ENCODE measurements around the gene CCL16. TPM values are rescaled to one million over a fixed set of nuclear protein-coding genes. Genes with fewer than 3 reads are reported as not detected.

The CCL16 gene
- total and polyA plus RNA-seq, 2 donors (not counting 1 experiment from before 2014, with no cell fraction given): not detected

DNA sequence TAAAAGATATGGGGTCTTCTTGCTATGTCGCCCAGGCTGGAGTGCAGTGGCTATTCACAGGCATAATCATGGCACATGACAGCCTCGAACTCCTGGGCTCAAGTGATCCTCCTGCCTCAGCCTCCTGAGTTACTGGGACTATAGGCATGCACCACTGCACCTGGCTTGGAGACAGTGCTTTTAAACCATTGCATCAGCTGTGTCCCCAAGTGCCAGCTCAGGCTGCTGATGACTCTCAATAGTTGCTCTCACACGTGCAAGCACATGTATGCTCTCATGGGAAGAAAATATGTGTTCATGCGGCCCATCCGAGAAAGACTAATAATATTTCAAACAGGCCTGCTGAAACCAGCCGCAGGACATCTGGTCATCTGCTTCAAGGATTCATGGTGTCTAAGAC is 8.8 kb downstream of the CCL16 start:
- Histone ChIP-seq H3K36me3 (replicated peaks in 1 of 2; ENCODE audit: control extremely low read depth in 1 of 2, control insufficient read depth in 1 of 2, extremely low read depth in 1 of 2, insufficient read depth in 2 of 2, low read length in 1 of 2) (no peaks in the 10 kb centered on the region), H4K20me1 (ENCODE audit: control insufficient read depth, insufficient read depth, low read length, poor library complexity, severe bottlenecking) (no peaks in the 10 kb centered on the region), H2AFZ (ENCODE audit: insufficient read depth, low read depth, low read length, poor library complexity, severe bottlenecking) (no peak overlapping the region), H3K4me2 (replicated peaks; ENCODE audit: low read depth, low read length, poor library complexity, severe bottlenecking) (no peak overlapping the region), H3K27me3 (replicated peaks in 1 of 4; ENCODE audit: control extremely low read depth in 1 of 4, control insufficient read depth in 3 of 4, insufficient read depth in 4 of 4, low read length in 3 of 4) (no peaks in the 10 kb centered on the region), H3K4me1 (ENCODE audit: control insufficient read depth in 2 of 2, insufficient read depth in 2 of 2, low read length in 2 of 2) (peaks cover 4 to 5% of the 10 kb centered on the region in 2 donors), H3K79me2 (ENCODE audit: control insufficient read depth, insufficient read depth, low read length) (no peaks in the 10 kb centered on the region), H3K9ac (ENCODE audit: low read length) (no peak overlapping the region), H3K9me3 (ENCODE audit: control extremely low read depth in 1 of 3, control insufficient read depth in 2 of 3, insufficient read depth in 1 of 3, low read length in 2 of 3) (no peaks in the 10 kb centered on the region), H3K27ac (ENCODE audit: low read length in 2 of 2) (no peak overlapping the region), H3K4me3 (ENCODE audit: control extremely low read depth in 1 of 5, extremely low read depth in 1 of 5, insufficient read depth in 1 of 5, low read depth in 2 of 5, low read length in 4 of 5) (no peak overlapping the region)
- WGBS (ENCODE audit: insufficient coverage): 84% methylated on average over 6 of the region's 6 CpGs
- H3K4me1 Mint-ChIP-seq: peaks cover 13% of the 10 kb centered on the region
- POLR2A ChIA-PET: no interaction called here
- no peak overlapping the region for H3K27ac Mint-ChIP-seq
- CTCF ChIA-PET: interaction anchor here (1.9 to 15.7 kb wide), 4 partner anchors 10 to 510 kb away, joined by 4 to 639 read pairs (median 49); partner anchors contain the start of gene CCL16
- H3K4me3 Mint-ChIP-seq: no peak overlapping the region
- H3K9me3 Mint-ChIP-seq (ENCODE audit: insufficient read depth): no peaks in the 10 kb centered on the region
- ATAC-seq (ENCODE audit: low read depth) (no peak), DNase-seq (no peak)
- TF ChIP-seq, protein P1, sequence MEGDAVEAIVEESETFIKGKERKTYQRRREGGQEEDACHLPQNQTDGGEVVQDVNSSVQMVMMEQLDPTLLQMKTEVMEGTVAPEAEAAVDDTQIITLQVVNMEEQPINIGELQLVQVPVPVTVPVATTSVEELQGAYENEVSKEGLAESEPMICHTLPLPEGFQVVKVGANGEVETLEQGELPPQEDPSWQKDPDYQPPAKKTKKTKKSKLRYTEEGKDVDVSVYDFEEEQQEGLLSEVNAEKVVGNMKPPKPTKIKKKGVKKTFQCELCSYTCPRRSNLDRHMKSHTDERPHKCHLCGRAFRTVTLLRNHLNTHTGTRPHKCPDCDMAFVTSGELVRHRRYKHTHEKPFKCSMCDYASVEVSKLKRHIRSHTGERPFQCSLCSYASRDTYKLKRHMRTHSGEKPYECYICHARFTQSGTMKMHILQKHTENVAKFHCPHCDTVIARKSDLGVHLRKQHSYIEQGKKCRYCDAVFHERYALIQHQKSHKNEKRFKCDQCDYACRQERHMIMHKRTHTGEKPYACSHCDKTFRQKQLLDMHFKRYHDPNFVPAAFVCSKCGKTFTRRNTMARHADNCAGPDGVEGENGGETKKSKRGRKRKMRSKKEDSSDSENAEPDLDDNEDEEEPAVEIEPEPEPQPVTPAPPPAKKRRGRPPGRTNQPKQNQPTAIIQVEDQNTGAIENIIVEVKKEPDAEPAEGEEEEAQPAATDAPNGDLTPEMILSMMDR (IDR thresholded peaks at IDR 0.05): no peak
- no peak for TF ChIP-seq EZH2 (IDR thresholded peaks at IDR 0.05; ENCODE audit: borderline replicate concordance, insufficient read depth, low read depth, low read length, poor library complexity, severe bottlenecking)
- intact Hi-C loops (cut with micrococcal nuclease): no loop called here
- peaks cover 21% of the 10 kb centered on the region for H3K27me3 Mint-ChIP-seq

DNA sequence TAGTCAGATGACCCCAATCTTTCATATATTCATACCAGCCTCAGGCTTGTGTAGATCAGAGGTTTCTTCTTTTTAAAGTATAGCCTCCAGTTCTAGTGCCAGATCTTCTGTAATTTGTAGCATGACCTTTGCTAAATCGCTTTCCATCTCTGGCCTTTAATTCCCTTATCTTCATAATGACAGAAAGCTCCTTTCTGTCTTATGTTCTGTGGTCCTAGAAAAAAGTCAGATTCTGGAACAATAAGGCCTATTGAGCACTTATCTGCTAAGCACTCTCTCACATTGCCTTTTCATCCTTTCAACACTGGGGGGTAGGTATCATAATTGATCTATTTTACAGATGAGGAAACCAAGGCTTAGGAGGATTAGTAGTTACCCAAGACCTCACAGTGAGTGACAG is 9.2 kb downstream of the CCL16 start:
- ATAC-seq (ENCODE audit: low read depth): no peak
- Histone ChIP-seq H3K4me2 (replicated peaks; ENCODE audit: low read depth, low read length, poor library complexity, severe bottlenecking) (no peak overlapping the region), H2AFZ (ENCODE audit: insufficient read depth, low read depth, low read length, poor library complexity, severe bottlenecking) (no peak overlapping the region), H3K27ac (ENCODE audit: low read length in 2 of 2) (no peak overlapping the region), H3K9me3 (ENCODE audit: control extremely low read depth in 1 of 3, control insufficient read depth in 2 of 3, insufficient read depth in 1 of 3, low read length in 2 of 3) (no peaks in the 10 kb centered on the region), H3K27me3 (replicated peaks in 1 of 4; ENCODE audit: control extremely low read depth in 1 of 4, control insufficient read depth in 3 of 4, insufficient read depth in 4 of 4, low read length in 3 of 4) (no peaks in the 10 kb centered on the region), H3K79me2 (ENCODE audit: control insufficient read depth, insufficient read depth, low read length) (no peaks in the 10 kb centered on the region), H4K20me1 (ENCODE audit: control insufficient read depth, insufficient read depth, low read length, poor library complexity, severe bottlenecking) (no peaks in the 10 kb centered on the region), H3K4me1 (ENCODE audit: control insufficient read depth in 2 of 2, insufficient read depth in 2 of 2, low read length in 2 of 2) (peaks cover 4 to 5% of the 10 kb centered on the region in 2 donors), H3K9ac (ENCODE audit: low read length) (no peak overlapping the region), H3K4me3 (ENCODE audit: control extremely low read depth in 1 of 5, extremely low read depth in 1 of 5, insufficient read depth in 1 of 5, low read depth in 2 of 5, low read length in 4 of 5) (no peak overlapping the region), H3K36me3 (replicated peaks in 1 of 2; ENCODE audit: control extremely low read depth in 1 of 2, control insufficient read depth in 1 of 2, extremely low read depth in 1 of 2, insufficient read depth in 2 of 2, low read length in 1 of 2) (no peaks in the 10 kb centered on the region)
- H3K27ac Mint-ChIP-seq: no peak overlapping the region
- no peak overlapping the region for H3K4me3 Mint-ChIP-seq
- POLR2A ChIA-PET: no interaction called here
- CTCF ChIA-PET: interaction anchor here (5.2 to 15.7 kb wide), 3 partner anchors 10 to 510 kb away, joined by 26 to 639 read pairs (median 72); partner anchors contain the start of gene CCL16
- TF ChIP-seq, protein P1 (IDR thresholded peaks at IDR 0.05): no peak
- TF ChIP-seq EZH2 (IDR thresholded peaks at IDR 0.05; ENCODE audit: borderline replicate concordance, insufficient read depth, low read depth, low read length, poor library complexity, severe bottlenecking): no peak
- H3K27me3 Mint-ChIP-seq: peaks cover 21% of the 10 kb centered on the region
- WGBS (ENCODE audit: insufficient coverage): no CpG with 5 or more reads among the region's 1 CpG
- no peak for DNase-seq
- H3K9me3 Mint-ChIP-seq (ENCODE audit: insufficient read depth): no peaks in the 10 kb centered on the region
- intact Hi-C loops (cut with micrococcal nuclease): no loop called here
- H3K4me1 Mint-ChIP-seq: peaks cover 10% of the 10 kb centered on the region
